H1 (cell line): Measurements from ENCODE around the gene PDC. TPM values are rescaled to one million over a fixed set of nuclear protein-coding genes. Genes with fewer than 3 reads are reported as not detected.

Experiments used
- CTCF ChIA-PET: fragments of 300-600 bp; sonication (Branson Sonifier 250); formaldehyde crosslinking; loops from one replicate; lab custom pipeline; 2021; ENCODE audit not compliant: partially characterized antibody; lab: Charles Lee
- POLR2A ChIA-PET: fragments of 300-600 bp; sonication (Branson Sonifier 250); formaldehyde crosslinking; loops from one replicate; lab custom pipeline; 2021; ENCODE audit warnings: inconsistent platforms; ENCODE audit not compliant: partially characterized antibody; lab: Charles Lee
- DNase-seq, 2 experiments: peaks; one replicate each; pipeline versions ENCODE4 v3.0.0 to v3.0.0-alpha.2; 2010 to 2022; ENCODE audit warnings: low spot score in 2 of 2, low read depth in 1 of 2, mixed read lengths in 1 of 2
- FAIRE-seq: peaks from 2 replicates; lab custom pipeline; 2011; peaks lifted over from hg19 to GRCh38; lab: Jason Lieb, UNC
- H2AFZ ChIP-seq: 2 replicates; pipeline ENCODE4 v1.8.1; 2012; ENCODE audit warnings: low read length, inconsistent platforms
- H2AK5ac ChIP-seq: 2 replicates; pipeline ENCODE4 v1.6.1; 2013; ENCODE audit warnings: low read depth, low read length
- H2BK120ac ChIP-seq: replicated peaks from 2 replicates; pipeline ENCODE3; 2013; ENCODE audit warnings: low read depth, low read length, inconsistent platforms
- H2BK12ac ChIP-seq: 2 replicates; pipeline ENCODE4 v1.6.1; 2013; ENCODE audit warnings: low read depth, low read length
- H2BK15ac ChIP-seq: 2 replicates; pipeline ENCODE4 v1.6.1; 2013; ENCODE audit warnings: low read length
- H2BK20ac ChIP-seq: 2 replicates; pipeline ENCODE4 v1.6.1; 2013; ENCODE audit warnings: low read length
- H2BK5ac ChIP-seq: 2 replicates; pipeline ENCODE4 v1.6.1; 2013; ENCODE audit warnings: low read depth, low read length
- H3K14ac ChIP-seq: 2 replicates; pipeline ENCODE4 v1.6.1; 2013; ENCODE audit warnings: inconsistent platforms; ENCODE audit not compliant: insufficient read length
- H3K18ac ChIP-seq: 2 replicates; pipeline ENCODE4 v1.6.1; 2013; ENCODE audit warnings: low read length; ENCODE audit errors: extremely low read depth
- H3K23ac ChIP-seq: 2 replicates; pipeline ENCODE4 v1.6.1; 2013; ENCODE audit warnings: inconsistent platforms; ENCODE audit not compliant: insufficient read length
- H3K23me2 ChIP-seq: 2 replicates; pipeline ENCODE4 v1.6.1; 2013; ENCODE audit warnings: low read depth, low read length
- H3K27ac ChIP-seq: 2 replicates; pipeline ENCODE4 v1.6.1; 2011; ENCODE audit warnings: low read depth, low read length, inconsistent platforms
- H3K27me3 ChIP-seq, 4 experiments: replicated peaks in 1 of 4; 1 replicate in 1 of 4; 2 replicates in 3 of 4; pipeline versions ENCODE4 v1.6.1 to v1.8.1; 2011 to 2013; ENCODE audit warnings: low read length in 3 of 4, mild to moderate bottlenecking in 3 of 4, inconsistent platforms in 2 of 4, mixed read lengths in 2 of 4, moderate library complexity in 1 of 4; ENCODE audit not compliant: control insufficient read depth in 3 of 4, insufficient read depth in 3 of 4; ENCODE audit errors: extremely low read depth in 1 of 4
- H3K36me3 ChIP-seq, 4 experiments: 2 replicates each; pipeline versions ENCODE4 v1.6.1 to v1.8.1; 2011 to 2013; ENCODE audit warnings: mild to moderate bottlenecking in 4 of 4, low read length in 3 of 4, moderate library complexity in 2 of 4, control low read depth in 1 of 4, inconsistent platforms in 1 of 4; ENCODE audit not compliant: insufficient read depth in 4 of 4, control insufficient read depth in 2 of 4
- H3K4ac ChIP-seq: replicated peaks from 2 replicates; pipeline ENCODE3; 2013; ENCODE audit warnings: low read length, low read depth, mixed read lengths, inconsistent platforms; ENCODE audit not compliant: insufficient read length
- H3K4me1 ChIP-seq, 4 experiments: replicated peaks in 1 of 4; 1 replicate in 1 of 4; 2 replicates in 3 of 4; pipeline versions ENCODE4 v1.6.1 to v1.8.1; 2011 to 2013; ENCODE audit warnings: low read length in 3 of 4, inconsistent platforms in 2 of 4, mixed read lengths in 1 of 4; ENCODE audit not compliant: insufficient read depth in 4 of 4, control insufficient read depth in 3 of 4
- H3K4me2 ChIP-seq, 2 experiments: 2 replicates each; pipeline versions ENCODE4 v1.6.1 to v1.8.1; 2011 to 2013; ENCODE audit warnings: low read depth in 2 of 2, low read length in 2 of 2, control low read depth in 1 of 2, inconsistent platforms in 1 of 2, mild to moderate bottlenecking in 1 of 2; ENCODE audit not compliant: insufficient read depth in 1 of 2
- H3K4me3 ChIP-seq, 4 experiments: fragments of 200-600, 300-600 bp in 1 of 4; sonication (generic), shearing (Covaris generic), sonication (Bioruptor Twin) in 1 of 4; 2 replicates each; pipeline versions ENCODE4 v1.5.1 to v1.8.1; 2011 to 2016; ENCODE audit warnings: low read length in 4 of 4, low read depth in 3 of 4, control low read depth in 2 of 4, inconsistent platforms in 2 of 4, mild to moderate bottlenecking in 2 of 4, mixed read lengths in 1 of 4, moderate library complexity in 1 of 4; ENCODE audit not compliant: insufficient read depth in 2 of 4; ENCODE audit errors: extremely low read depth in 1 of 4
- H3K56ac ChIP-seq: replicated peaks from 2 replicates; pipeline ENCODE3; 2013; ENCODE audit warnings: low read depth, mild to moderate bottlenecking, mixed read lengths, low read length, inconsistent platforms; ENCODE audit not compliant: insufficient read length
- H3K79me1 ChIP-seq: 2 replicates; pipeline ENCODE4 v1.6.1; 2013; ENCODE audit warnings: low read depth, low read length, control low read depth
- H3K79me2 ChIP-seq, 2 experiments: 2 replicates each; pipeline versions ENCODE4 v1.6.1 to v1.8.1; 2012 to 2013; ENCODE audit warnings: low read length in 2 of 2, mild to moderate bottlenecking in 2 of 2, inconsistent platforms in 1 of 2; ENCODE audit not compliant: insufficient read depth in 2 of 2, control insufficient read depth in 1 of 2
- H3K9ac ChIP-seq, 4 experiments: replicated peaks in 1 of 4; 1 replicate in 1 of 4; 2 replicates in 3 of 4; pipeline versions ENCODE4 v1.6.1 to v1.8.1; 2011 to 2013; ENCODE audit warnings: low read depth in 3 of 4, low read length in 3 of 4, control low read depth in 2 of 4, mild to moderate bottlenecking in 2 of 4, moderate library complexity in 2 of 4, inconsistent platforms in 1 of 4; ENCODE audit errors: extremely low read depth in 1 of 4
- H3K9me3 ChIP-seq, 2 experiments: 2 replicates each; pipeline versions ENCODE4 v1.6.1 to v1.8.1; 2012 to 2013; ENCODE audit warnings: mild to moderate bottlenecking in 2 of 2, moderate library complexity in 2 of 2, control low read depth in 1 of 2, inconsistent platforms in 1 of 2, low read depth in 1 of 2, low read length in 1 of 2, mixed read lengths in 1 of 2; ENCODE audit not compliant: insufficient read depth in 2 of 2
- H4K20me1 ChIP-seq, 2 experiments: replicated peaks in 1 of 2; 2 replicates each; pipeline versions ENCODE3 to v1.8.1; 2011 to 2013; ENCODE audit warnings: inconsistent platforms in 2 of 2, low read length in 2 of 2, mild to moderate bottlenecking in 1 of 2; ENCODE audit not compliant: insufficient read depth in 2 of 2, control insufficient read depth in 1 of 2
- H4K5ac ChIP-seq: 2 replicates; pipeline ENCODE4 v1.6.1; 2013; ENCODE audit warnings: low read length, low read depth, mixed read lengths, inconsistent platforms; ENCODE audit not compliant: insufficient read length
- H4K8ac ChIP-seq: 2 replicates; pipeline ENCODE4 v1.8.0; 2013; ENCODE audit warnings: mild to moderate bottlenecking, moderate library complexity, low read length, inconsistent platforms; ENCODE audit not compliant: insufficient read depth; ENCODE audit errors: extremely low read depth
- H4K91ac ChIP-seq: replicated peaks from 2 replicates; pipeline ENCODE3; 2013; ENCODE audit warnings: low read length, mixed read lengths, inconsistent platforms; ENCODE audit not compliant: insufficient read length
- SP2 ChIP-seq: IDR thresholded peaks from 2 replicates; pipeline ENCODE4 v1.6.1; 2012; ENCODE audit warnings: mild to moderate bottlenecking, low read length, inconsistent platforms
- WGBS, 2 experiments: shearing (Covaris generic) in 1 of 2; methylation state at CpG; one replicate each; pipeline versions ENCODE4 v1.1.6 to v1.1.7; 2013 to 2015; ENCODE audit warnings: low lambda C conversion rate in 2 of 2, mixed read lengths in 2 of 2, inconsistent platforms in 1 of 2, low coverage in 1 of 2, missing lambda C conversion rate in 1 of 2; ENCODE audit not compliant: insufficient replicate concordance in 2 of 2, insufficient coverage in 1 of 2, insufficient read length in 1 of 2; ENCODE audit errors: extremely low coverage in 1 of 2, missing lambda C conversion rate in 1 of 2; 5-methylcytosine and 5-hydroxymethylcytosine counted together
- polyA plus RNA-seq, 7 experiments: library from polyadenylated mRNA; depleted of rRNA in 3 of 7; stranded (reverse) in 5 of 7; unstranded in 2 of 7; fragments of >200 nt in 5 of 7; fragments of 200-250 nt in 2 of 7; gene quantifications; 1 replicate in 5 of 7; 2 replicates in 1 of 7; 4 replicates in 1 of 7; pipeline versions ENCODE4 v1.2.1 to v1.2.3, GENCODE V29; 2011 to 2013; ENCODE audit warnings: missing spikeins in 2 of 7, mixed read lengths in 2 of 7
- total RNA-seq: library from RNA; stranded (reverse); fragmentation: NEBNext Ultra II Directional; extraction: Animal tissue kit (Norgen Biotek cat#: 25700); gene quantifications from 2 replicates; pipeline ENCODE4 v1.2.1, GENCODE V29; 2021

Gene PDC
- total and polyA plus RNA-seq, 2 of the 8 experiments (the other 6 are each of a cell fraction or from before 2014, with no cell fraction given) = not detected

DNA sequence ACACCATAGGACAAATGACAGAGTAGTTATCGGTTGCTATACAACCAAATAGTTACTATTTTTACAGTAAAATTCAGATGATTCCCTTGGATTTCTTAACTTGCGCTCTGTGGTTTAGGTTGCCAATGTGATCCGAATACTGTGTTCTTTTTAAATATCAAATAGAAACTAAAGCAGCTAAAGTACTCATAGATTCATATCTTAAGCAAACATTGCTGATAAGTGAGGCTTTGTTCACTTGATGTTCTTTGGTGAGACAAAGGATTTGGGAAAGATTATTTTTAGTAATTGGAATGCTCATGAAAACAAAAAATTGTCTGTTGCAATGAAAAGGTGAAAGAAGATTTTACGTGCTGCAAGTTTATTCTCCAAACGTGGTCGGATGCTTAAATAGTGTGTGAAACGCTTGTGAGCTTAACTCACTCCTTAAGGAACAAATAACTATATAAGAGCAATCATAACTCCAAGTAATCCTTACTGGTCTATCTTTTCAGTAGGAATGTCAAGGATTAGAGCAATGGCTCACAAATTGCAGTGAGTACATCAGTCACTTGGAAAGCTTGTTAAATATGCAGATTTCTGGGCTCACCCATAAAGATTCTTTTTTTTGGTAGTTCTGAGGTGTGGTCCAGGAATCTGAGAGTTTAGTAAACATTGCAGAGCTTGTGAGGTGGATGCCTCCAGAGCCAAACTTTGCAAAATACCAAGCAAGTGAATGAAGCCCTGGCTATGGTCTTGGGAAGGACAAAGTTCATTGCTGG is 31.8 kb upstream of the PDC start:
- Histone ChIP-seq H2BK20ac (no peak overlapping the region), H3K27me3 (no peaks in the 10 kb centered on the region), H3K56ac (no peak overlapping the region), H3K23me2 (no peaks in the 10 kb centered on the region), H3K9me3 (no peaks in the 10 kb centered on the region), H2BK120ac (no peak overlapping the region), H3K79me1 (no peaks in the 10 kb centered on the region), H3K4me1 (no peaks in the 10 kb centered on the region), H3K23ac (no peak overlapping the region), H2AK5ac (no peak overlapping the region), H2BK15ac (no peak overlapping the region), H3K36me3 (no peaks in the 10 kb centered on the region), H2BK12ac (no peak overlapping the region), H4K8ac (no peak overlapping the region), H3K27ac (no peak overlapping the region), H3K18ac (no peak overlapping the region), H4K91ac (no peak overlapping the region), H3K4me3 (no peak overlapping the region), H3K9ac (no peak overlapping the region), H2AFZ (no peak overlapping the region), H4K20me1 (no peaks in the 10 kb centered on the region), H3K4me2 (no peak overlapping the region), H2BK5ac (no peak overlapping the region), H3K14ac (no peak overlapping the region), H4K5ac (no peak overlapping the region), H3K4ac (no peak overlapping the region), H3K79me2 (no peaks in the 10 kb centered on the region)
- 92% methylated on average over 7 of the region's 7 CpGs; no CpG with 5 or more reads in 1 of the 2 experiments for WGBS, 2 experiments
- DNase-seq (no peak), FAIRE-seq (no peak)
- ChIA-PET POLR2A (no interaction called here), CTCF (interaction anchor here (0.8 to 1.3 kb wide), 3 partner anchors 9 to 113 kb away, joined by 3 to 5 read pairs (median 4); no protein-coding TSS in a partner anchor)
- no peak for TF ChIP-seq SP2
